BJ (cell line): ENCODE results near the gene CHRND. TPM values are rescaled to one million over a fixed set of nuclear protein-coding genes. Genes with fewer than 3 reads are reported as not detected.
A peak's percentile ranks its signal among the peaks of the same experiment; 100 is the strongest.

ENCODE experiments used
- CTCF ChIA-PET: fragments of 350-600 bp; formaldehyde crosslinking; extraction: SDS; loops from one replicate; lab custom pipeline; 2021; ENCODE audit warnings: antibody characterized with exemption, inconsistent platforms; lab: Yijun Ruan, JAX
- POLR2A ChIA-PET: fragments of 300-600 bp; sonication (Branson Sonifier 250); formaldehyde crosslinking; extraction: SDS; loops from one replicate; lab custom pipeline; 2021; ENCODE audit warnings: antibody characterized with exemption; lab: Charles Lee
- DNase-seq: peaks from one replicate; pipeline ENCODE4 v3.0.0-alpha.2; 2011; ENCODE audit warnings: low read depth
- H3K27me3 ChIP-seq: 2 replicates; pipeline ENCODE4 v1.6.0; 2011; ENCODE audit warnings: low read length; ENCODE audit not compliant: control insufficient read depth, insufficient read depth
- H3K36me3 ChIP-seq: 2 replicates; pipeline ENCODE4 v1.5.1; 2011; ENCODE audit warnings: low read length; ENCODE audit not compliant: control insufficient read depth, insufficient read depth
- H3K4me3 ChIP-seq: 2 replicates; pipeline ENCODE4 v1.5.1; 2011; ENCODE audit warnings: low read depth, mild to moderate bottlenecking, control low read depth, low read length
- polyA plus RNA-seq: library from polyadenylated mRNA; depleted of rRNA; stranded (reverse); fragments of >200 nt; gene quantifications from 2 replicates; pipeline ENCODE4 v1.2.3, GENCODE V29; 2011
- TF ChIP-seq, protein P1 (sequence below): IDR thresholded peaks from 2 replicates; pipeline ENCODE4 v1.5.1; 2011; ENCODE audit warnings: low read depth, mild to moderate bottlenecking, control low read depth, inconsistent platforms, low read length, moderate library complexity; ENCODE audit not compliant: insufficient read depth

Gene CHRND
- polyA plus RNA-seq, 1 experiment, result not detected

DNA sequence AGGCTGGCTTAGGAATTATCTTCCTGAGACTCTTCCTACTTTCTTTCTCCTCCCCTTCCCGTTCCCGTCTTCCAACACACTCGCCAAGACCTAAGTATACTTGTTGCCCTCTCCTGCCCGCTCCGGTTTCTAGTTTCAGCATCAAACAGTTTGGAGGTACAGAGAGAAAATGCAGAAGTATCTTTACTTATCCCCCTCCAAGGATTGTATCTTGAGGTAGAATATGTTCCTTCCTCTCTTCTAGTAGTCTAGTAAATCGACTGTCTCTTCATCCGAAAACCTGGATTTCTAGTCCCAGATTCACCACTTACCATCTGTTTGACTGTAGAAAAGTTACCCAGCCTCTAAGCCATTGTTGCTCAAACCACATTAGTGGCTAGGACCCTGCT, 25.3 kb downstream of the CHRND start:
- peak overlapping the region; percentile 89 for H3K4me3 ChIP-seq
- ChIA-PET POLR2A (interaction anchor here (0.6 kb wide), 1 partner anchor 11 kb away, joined by 3 read pairs; no protein-coding TSS in a partner anchor), CTCF (no interaction called here)
- peaks cover 3% of the 10 kb centered on the region; the same call in 1 of the 2 replicates for H3K36me3 ChIP-seq
- no peaks in the 10 kb centered on the region for H3K27me3 ChIP-seq
- peak; percentile 7 for DNase-seq
- TF ChIP-seq, protein P1, sequence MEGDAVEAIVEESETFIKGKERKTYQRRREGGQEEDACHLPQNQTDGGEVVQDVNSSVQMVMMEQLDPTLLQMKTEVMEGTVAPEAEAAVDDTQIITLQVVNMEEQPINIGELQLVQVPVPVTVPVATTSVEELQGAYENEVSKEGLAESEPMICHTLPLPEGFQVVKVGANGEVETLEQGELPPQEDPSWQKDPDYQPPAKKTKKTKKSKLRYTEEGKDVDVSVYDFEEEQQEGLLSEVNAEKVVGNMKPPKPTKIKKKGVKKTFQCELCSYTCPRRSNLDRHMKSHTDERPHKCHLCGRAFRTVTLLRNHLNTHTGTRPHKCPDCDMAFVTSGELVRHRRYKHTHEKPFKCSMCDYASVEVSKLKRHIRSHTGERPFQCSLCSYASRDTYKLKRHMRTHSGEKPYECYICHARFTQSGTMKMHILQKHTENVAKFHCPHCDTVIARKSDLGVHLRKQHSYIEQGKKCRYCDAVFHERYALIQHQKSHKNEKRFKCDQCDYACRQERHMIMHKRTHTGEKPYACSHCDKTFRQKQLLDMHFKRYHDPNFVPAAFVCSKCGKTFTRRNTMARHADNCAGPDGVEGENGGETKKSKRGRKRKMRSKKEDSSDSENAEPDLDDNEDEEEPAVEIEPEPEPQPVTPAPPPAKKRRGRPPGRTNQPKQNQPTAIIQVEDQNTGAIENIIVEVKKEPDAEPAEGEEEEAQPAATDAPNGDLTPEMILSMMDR, result no peak

DNA sequence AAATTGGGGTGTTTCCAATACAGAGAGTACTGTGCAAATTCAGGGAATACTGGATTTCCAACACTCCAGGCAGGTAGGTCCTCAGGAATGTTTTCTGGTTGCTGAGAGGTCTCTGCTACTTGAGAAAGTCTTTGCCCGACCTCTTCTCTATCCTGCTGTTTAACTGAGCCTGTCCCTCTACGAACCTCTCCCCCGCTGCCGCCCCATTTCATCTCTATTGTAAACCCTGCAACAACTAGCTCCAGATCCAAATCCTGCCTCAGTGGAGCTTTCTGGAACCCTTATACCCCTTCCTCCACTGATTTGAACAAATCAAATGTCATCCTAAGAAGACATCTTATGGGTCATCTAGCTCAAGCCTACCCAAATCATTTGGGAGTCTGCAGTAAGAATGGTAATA, 25.8 kb downstream of the CHRND start:
- no peaks in the 10 kb centered on the region for H3K27me3 ChIP-seq
- POLR2A ChIA-PET, result interaction anchor here (0.6 kb wide), 1 partner anchor 10 kb away, joined by 3 read pairs; no protein-coding TSS in a partner anchor
- TF ChIP-seq, protein P1, result no peak
- peaks cover 2% of the 10 kb centered on the region; the same call in 1 of the 2 replicates for H3K36me3 ChIP-seq
- CTCF ChIA-PET, result no interaction called here
- peak overlapping the region; percentile 89 for H3K4me3 ChIP-seq
- no peak for DNase-seq

GRCh38 chr2:232556426-232556825, 30.5 kb downstream of the CHRND start:
- CTCF ChIA-PET, result no interaction called here
- H3K36me3 ChIP-seq, result no peaks in the 10 kb centered on the region; the same call in 1 of the 2 replicates

DNA sequence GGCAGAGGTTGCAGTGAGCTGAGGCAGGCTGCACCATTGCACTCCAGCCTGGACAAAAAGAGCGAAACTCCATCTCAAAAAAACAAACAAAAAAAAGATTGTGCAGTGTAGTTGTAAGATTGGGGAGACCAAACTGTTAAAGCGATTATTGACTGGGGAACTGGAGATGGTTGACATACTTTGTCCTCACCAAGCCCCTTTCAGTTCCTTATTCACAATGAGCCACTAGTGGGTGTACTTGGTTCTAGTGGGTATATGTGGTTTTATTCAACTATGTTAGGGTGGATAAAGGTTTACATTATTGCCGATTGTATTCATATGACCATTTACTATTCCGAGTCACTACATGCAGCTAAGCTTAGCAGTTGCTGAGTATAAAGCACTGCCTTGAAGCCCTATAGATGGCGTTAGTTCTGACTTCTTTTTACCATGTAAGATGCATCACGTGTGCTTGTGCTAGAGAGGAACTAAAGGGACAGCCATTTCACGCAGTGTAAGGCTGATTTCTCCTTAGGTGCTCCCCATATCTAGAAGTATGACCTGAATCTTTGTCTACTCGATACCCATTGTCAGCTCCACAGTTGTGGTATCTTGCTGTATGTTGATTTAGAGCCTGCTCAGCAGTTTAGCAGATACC, 36.7 kb downstream of the CHRND start:
- Histone ChIP-seq H3K4me3 (no peak overlapping the region), H3K36me3 (peaks cover 16% of the 10 kb centered on the region), H3K27me3 (no peaks in the 10 kb centered on the region)
- DNase-seq, result no peak
- CTCF ChIA-PET, result interaction anchor here (0.6 kb wide), 1 partner anchor 471 kb away, joined by 4 read pairs; no protein-coding TSS in a partner anchor
- TF ChIP-seq, protein P1, result no peak
- POLR2A ChIA-PET, result interaction anchor here (0.6 kb wide), 2 partner anchors 12 to 18 kb away, joined by 12 to 17 read pairs; partner anchors contain the start of genes EIF4E2 and TIGD1

More at GRCh38 chr2:232556426-232556825, 30.5 kb downstream of the CHRND start:
- TF ChIP-seq, protein P1, result no peak
- H3K4me3 ChIP-seq, result no peak overlapping the region
- no peak for DNase-seq
- POLR2A ChIA-PET, result no interaction called here
- no peaks in the 10 kb centered on the region for H3K27me3 ChIP-seq

DNA sequence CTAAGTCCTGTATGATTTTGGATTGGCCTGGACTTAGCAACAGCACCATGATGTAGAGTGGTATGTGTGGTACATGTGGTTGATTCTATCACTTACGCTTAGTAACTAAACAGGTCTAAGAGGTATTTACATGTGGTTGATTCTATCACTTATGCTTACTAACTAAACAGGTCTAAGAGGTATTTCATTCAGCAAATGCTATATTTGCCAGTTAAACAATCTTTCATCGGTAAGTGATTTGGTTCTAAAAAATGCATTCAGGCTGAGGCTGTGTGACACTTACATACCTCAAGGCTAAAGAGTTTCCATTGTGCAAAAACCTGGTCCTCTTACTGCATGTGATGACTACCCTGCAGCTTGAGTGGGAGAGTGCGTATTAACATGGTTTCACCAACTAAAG, 37.6 kb downstream of the CHRND start:
- Histone ChIP-seq H3K4me3 (no peak overlapping the region), H3K36me3 (peaks cover 16% of the 10 kb centered on the region), H3K27me3 (no peaks in the 10 kb centered on the region)
- ChIA-PET POLR2A (no interaction called here), CTCF (no interaction called here)
- TF ChIP-seq, protein P1, result no peak
- DNase-seq, result no peak
